Ovary (tissue), 9 donors: ENCODE data around the gene NLE1. TPM values are rescaled to one million over a fixed set of nuclear protein-coding genes. Genes with fewer than 3 reads are reported as not detected.

Experiments used
- DNase-seq, 5 donors: peaks; one replicate each; pipeline ENCODE4 v3.0.0-alpha.2; 2019 to 2020
- H3K27ac ChIP-seq, 2 donors: fragments of 200-600 bp; one replicate each; pipeline versions ENCODE4 v1.5.1 to v1.8.0; 2019 to 2022
- H3K27me3 ChIP-seq: fragments of 200-600 bp; one replicate; pipeline ENCODE4 v1.8.0; 2022
- H3K36me3 ChIP-seq: fragments of 200-600 bp; sonication (generic); one replicate; pipeline ENCODE4 v1.5.1; 2019
- H3K4me1 ChIP-seq: one replicate; pipeline ENCODE4 v1.8.1; 2013; ENCODE audit warnings: mild to moderate bottlenecking, moderate library complexity; ENCODE audit not compliant: insufficient read depth
- H3K4me3 ChIP-seq: fragments of 200-600 bp; sonication (generic); one replicate; pipeline ENCODE4 v1.5.1; 2017
- H3K9me3 ChIP-seq, 2 donors: fragments of 200-600 bp in 1 of 2; sonication (generic) in 1 of 2; one replicate each; pipeline versions ENCODE4 v1.5.1 to v1.8.1; 2013 to 2019; ENCODE audit warnings: mild to moderate bottlenecking in 1 of 2, moderate library complexity in 1 of 2
- CTCF ChIP-seq, 3 donors: fragments of 450-650 bp in 2 of 3; fragments of 200-600 bp in 1 of 3; IDR thresholded peaks; one replicate each; pipeline versions ENCODE4 v1.5.1 to v1.8.0; 2016 to 2022; ENCODE audit warnings: antibody characterized with exemption in 3 of 3, mild to moderate bottlenecking in 1 of 3
- EP300 ChIP-seq: sonication (generic); formaldehyde crosslinking; IDR thresholded peaks from one replicate; pipeline ENCODE4 v1.6.1; 2017; ENCODE audit warnings: antibody characterized with exemption
- POLR2A ChIP-seq: fragments of 450-650 bp; IDR thresholded peaks from one replicate; pipeline ENCODE4 v1.6.1; 2017; ENCODE audit warnings: antibody characterized with exemption, mild to moderate bottlenecking, moderate library complexity
- WGBS, 3 donors: extraction: QIAGEN DNeasy Blood & Tissue Kit in 1 of 3; methylation state at CpG; one replicate each; pipeline versions ENCODE4 v1.1.5 to v1.1.7; 2013 to 2017; 5-methylcytosine and 5-hydroxymethylcytosine counted together
- intact Hi-C, 4 donors: fragments of 100-400 bp; cut with DNase I; formaldehyde crosslinking; loops; one replicate each; pipeline versions ENCODE4 v1.11.0 to v1.15.1; 2022 to 2023
- polyA plus RNA-seq, 2 donors: library from polyadenylated mRNA; stranded (reverse); fragments of 200-250 nt in 1 of 2; fragments of 350-450 nt in 1 of 2; fragmentation: Illumina TruSeq in 1 of 2; extraction: RNeasy Lipid Tissue Mini Kit (QIAGEN cat#74804) in 1 of 2; gene quantifications; one replicate each; pipeline ENCODE4 v1.2.3, GENCODE V29; 2013 to 2014
- total RNA-seq, 7 donors: library from RNA; depleted of rRNA in 2 of 7; stranded (reverse); fragments of >200 nt in 2 of 7; fragmentation: NEBNext Ultra II Directional in 3 of 7; extraction: Animal tissue kit (Norgen Biotek cat#: 25700) in 3 of 7; gene quantifications; one replicate each; pipeline versions ENCODE4 v1.1.0 to v1.2.4, GENCODE V29; 2016 to 2023
- donor health status: DM: no; HTN: no; CAD: no; lungs with moderate emphysema.
- donor health status: DM: no; HTN: no; CAD: no.
- donor health status: Bipolar disorder and iron deficiency.
- donor health status: DM: yes; HTN: yes; CAD: no.
- donor health status: DM: no; HTN: no; CAD: no.
- donor health status: DM: yes; HTN: yes; CAD: no.

The NLE1 gene
- total and polyA plus RNA-seq, 9 donors, result 10.6 to 26.5 (median 18.2) TPM

GRCh38 chr17:35160354-35161201 lies 18.5 kb upstream of the NLE1 start:
- no peak for TF ChIP-seq EP300
- no peak for TF ChIP-seq POLR2A
- no peak for TF ChIP-seq CTCF (IDR thresholded peaks at IDR 0.05)
- intact Hi-C loops, result no loop called here
- no peaks in the 10 kb centered on the region for H3K36me3 ChIP-seq

GRCh38 chr17:35159940-35160339 lies 17.8 kb upstream of the NLE1 start:
- Histone ChIP-seq H3K27me3 (no peaks in the 10 kb centered on the region), H3K4me3 (no peak overlapping the region), H3K4me1 (no peaks in the 10 kb centered on the region), H3K36me3 (no peaks in the 10 kb centered on the region), H3K9me3 (no peaks in the 10 kb centered on the region), H3K27ac (no peak overlapping the region)
- no peak for TF ChIP-seq CTCF (IDR thresholded peaks at IDR 0.05)
- no peak for TF ChIP-seq EP300
- TF ChIP-seq POLR2A, result no peak
- no peak for DNase-seq
- 88 to 93% (median 93%) methylated on average over 2 of the region's 2 CpGs for WGBS, 3 donors
- intact Hi-C loops, result no loop called here

More at GRCh38 chr17:35160354-35161201, 18.5 kb upstream of the NLE1 start:
- no peaks in the 10 kb centered on the region for H3K9me3 ChIP-seq
- no peak overlapping the region for H3K4me3 ChIP-seq
- no peak overlapping the region for H3K27ac ChIP-seq
- DNase-seq, result no peak
- no peaks in the 10 kb centered on the region for H3K4me1 ChIP-seq
- no peaks in the 10 kb centered on the region for H3K27me3 ChIP-seq
- 71 to 79% (median 73%) methylated on average over 13 of the region's 13 CpGs for WGBS, 3 donors

- whole genome bisulfite sequencing, 3 donors, result 85 to 94% (median 90%) methylated on average over 7 of the region's 7 CpGs
- intact Hi-C loops, result no loop called here
- H3K27ac ChIP-seq, result no peak overlapping the region
Observed at GRCh38 chr17:35155246-35155645, 13.1 kb upstream of the NLE1 start.

More at GRCh38 chr17:35155246-35155645, 13.1 kb upstream of the NLE1 start:
- H3K27me3 ChIP-seq, result no peaks in the 10 kb centered on the region
- no peak for DNase-seq
- H3K9me3 ChIP-seq, result no peaks in the 10 kb centered on the region
- no peak overlapping the region for H3K4me3 ChIP-seq
- no peaks in the 10 kb centered on the region for H3K36me3 ChIP-seq
- TF ChIP-seq POLR2A (no peak), EP300 (no peak), CTCF (IDR thresholded peaks at IDR 0.05) (no peak)
- H3K4me1 ChIP-seq, result no peaks in the 10 kb centered on the region
